ENCODE results near the gene LPCAT4.

DNA sequence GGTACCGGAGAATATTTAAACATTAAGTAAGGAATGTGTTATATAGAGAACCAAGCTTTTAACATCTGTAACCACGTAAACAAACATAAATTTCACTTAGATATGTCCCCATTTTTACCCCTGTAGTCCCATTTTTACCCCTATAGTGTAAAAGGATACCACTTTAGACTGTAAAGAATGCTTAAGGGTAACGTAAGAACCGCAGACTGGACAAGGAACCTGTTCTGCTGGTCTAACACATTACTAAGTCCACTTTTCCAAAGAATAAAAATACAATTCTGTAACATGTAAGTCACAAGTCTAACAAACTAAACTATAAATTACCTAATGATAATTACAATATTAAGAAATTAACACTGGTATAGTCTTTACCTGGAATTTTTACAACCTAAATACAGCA, 32.3 kb downstream of the LPCAT4 start:
- TF ChIP-seq, protein P1, sequence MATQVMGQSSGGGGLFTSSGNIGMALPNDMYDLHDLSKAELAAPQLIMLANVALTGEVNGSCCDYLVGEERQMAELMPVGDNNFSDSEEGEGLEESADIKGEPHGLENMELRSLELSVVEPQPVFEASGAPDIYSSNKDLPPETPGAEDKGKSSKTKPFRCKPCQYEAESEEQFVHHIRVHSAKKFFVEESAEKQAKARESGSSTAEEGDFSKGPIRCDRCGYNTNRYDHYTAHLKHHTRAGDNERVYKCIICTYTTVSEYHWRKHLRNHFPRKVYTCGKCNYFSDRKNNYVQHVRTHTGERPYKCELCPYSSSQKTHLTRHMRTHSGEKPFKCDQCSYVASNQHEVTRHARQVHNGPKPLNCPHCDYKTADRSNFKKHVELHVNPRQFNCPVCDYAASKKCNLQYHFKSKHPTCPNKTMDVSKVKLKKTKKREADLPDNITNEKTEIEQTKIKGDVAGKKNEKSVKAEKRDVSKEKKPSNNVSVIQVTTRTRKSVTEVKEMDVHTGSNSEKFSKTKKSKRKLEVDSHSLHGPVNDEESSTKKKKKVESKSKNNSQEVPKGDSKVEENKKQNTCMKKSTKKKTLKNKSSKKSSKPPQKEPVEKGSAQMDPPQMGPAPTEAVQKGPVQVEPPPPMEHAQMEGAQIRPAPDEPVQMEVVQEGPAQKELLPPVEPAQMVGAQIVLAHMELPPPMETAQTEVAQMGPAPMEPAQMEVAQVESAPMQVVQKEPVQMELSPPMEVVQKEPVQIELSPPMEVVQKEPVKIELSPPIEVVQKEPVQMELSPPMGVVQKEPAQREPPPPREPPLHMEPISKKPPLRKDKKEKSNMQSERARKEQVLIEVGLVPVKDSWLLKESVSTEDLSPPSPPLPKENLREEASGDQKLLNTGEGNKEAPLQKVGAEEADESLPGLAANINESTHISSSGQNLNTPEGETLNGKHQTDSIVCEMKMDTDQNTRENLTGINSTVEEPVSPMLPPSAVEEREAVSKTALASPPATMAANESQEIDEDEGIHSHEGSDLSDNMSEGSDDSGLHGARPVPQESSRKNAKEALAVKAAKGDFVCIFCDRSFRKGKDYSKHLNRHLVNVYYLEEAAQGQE (IDR thresholded peaks at IDR 0.05; ENCODE audit: low read depth), result no peak
- TF ChIP-seq, protein P2, sequence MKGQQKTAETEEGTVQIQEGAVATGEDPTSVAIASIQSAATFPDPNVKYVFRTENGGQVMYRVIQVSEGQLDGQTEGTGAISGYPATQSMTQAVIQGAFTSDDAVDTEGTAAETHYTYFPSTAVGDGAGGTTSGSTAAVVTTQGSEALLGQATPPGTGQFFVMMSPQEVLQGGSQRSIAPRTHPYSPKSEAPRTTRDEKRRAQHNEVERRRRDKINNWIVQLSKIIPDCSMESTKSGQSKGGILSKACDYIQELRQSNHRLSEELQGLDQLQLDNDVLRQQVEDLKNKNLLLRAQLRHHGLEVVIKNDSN (IDR thresholded peaks at IDR 0.05), result no peak
- no peak for TF ChIP-seq TAF1 (IDR thresholded peaks at IDR 0.05; ENCODE audit: low read depth)
- no peak for TF ChIP-seq CREB1 (IDR thresholded peaks at IDR 0.05; ENCODE audit: low read depth)
- TF ChIP-seq YY1 (IDR thresholded peaks at IDR 0.05; ENCODE audit: low read depth), result no peak
- TF ChIP-seq CEBPB (IDR thresholded peaks at IDR 0.05), result no peak
